GM23338 (cell line): Measurements from ENCODE around the gene SMG9. TPM values are rescaled to one million over a fixed set of nuclear protein-coding genes. Genes with fewer than 3 reads are reported as not detected.

Experiments
- CREB1 ChIP-seq: fragments of 250-450 bp; sonication (Bioruptor Pico); IDR thresholded peaks from 2 replicates; pipeline ENCODE4 v1.5.0; 2020; ENCODE audit warnings: low read depth, mild to moderate bottlenecking, moderate library complexity
- EZH2 ChIP-seq: fragments of 200-600 bp; sonication (generic); IDR thresholded peaks from one replicate; pipeline ENCODE4 v1.8.0; 2017; ENCODE audit warnings: antibody characterized with exemption, mild to moderate bottlenecking, low read depth; ENCODE audit not compliant: unreplicated experiment
- JUNB ChIP-seq: IDR thresholded peaks from one replicate; pipeline ENCODE4 v1.6.1; 2016; ENCODE audit warnings: antibody characterized with exemption; ENCODE audit not compliant: unreplicated experiment
- STAT1 ChIP-seq: IDR thresholded peaks from one replicate; pipeline ENCODE4 v1.6.1; 2016; ENCODE audit warnings: antibody characterized with exemption; ENCODE audit not compliant: unreplicated experiment
- ZNF114 ChIP-seq: fragments of 250-450 bp; sonication (Bioruptor Pico); IDR thresholded peaks from 2 replicates; pipeline ENCODE4 v1.5.0; 2020; ENCODE audit warnings: mild to moderate bottlenecking, moderate library complexity
- ZNF331 ChIP-seq: fragments of 250-450 bp; sonication (Bioruptor Pico); IDR thresholded peaks from 2 replicates; pipeline ENCODE4 v1.5.0; 2020; ENCODE audit warnings: low read depth, mild to moderate bottlenecking, moderate library complexity
- polyA plus RNA-seq: library from polyadenylated mRNA; unstranded; fragments of >200 nt; fragmentation: Nextera tagmentation; extraction: Ambion mirVana; gene quantifications from 2 replicates; pipeline ENCODE4 v1.2.1, GENCODE V29; 2016
- total RNA-seq: library from RNA; depleted of rRNA; stranded (reverse); fragments of >200 nt; shearing (Covaris generic); gene quantifications from 2 replicates; pipeline ENCODE4 v1.2.3, GENCODE V29; 2014
- TF ChIP-seq, protein P1 (sequence below): fragments of 250-450 bp; sonication (Bioruptor Pico); IDR thresholded peaks from 2 replicates; pipeline ENCODE4 v1.5.0; 2020; ENCODE audit warnings: mild to moderate bottlenecking, moderate library complexity
- TF ChIP-seq, protein P2 (sequence below), 2 experiments: fragments of 200-600 bp in 1 of 2; sonication (generic) in 1 of 2; conservative IDR thresholded peaks; 2 replicates each; pipeline versions ENCODE4 v1.5.1 to v1.6.1; 2016 to 2017; ENCODE audit warnings: antibody characterized with exemption in 2 of 2, low read depth in 2 of 2, mild to moderate bottlenecking in 2 of 2, moderate library complexity in 1 of 2
- TF ChIP-seq, protein P3 (sequence below): IDR thresholded peaks from 2 replicates; pipeline ENCODE4 v1.6.1; 2016; ENCODE audit warnings: antibody characterized with exemption

Gene SMG9
- total and polyA plus RNA-seq, 2 experiments from 2014 or later = 13.2 to 14.0 TPM

DNA sequence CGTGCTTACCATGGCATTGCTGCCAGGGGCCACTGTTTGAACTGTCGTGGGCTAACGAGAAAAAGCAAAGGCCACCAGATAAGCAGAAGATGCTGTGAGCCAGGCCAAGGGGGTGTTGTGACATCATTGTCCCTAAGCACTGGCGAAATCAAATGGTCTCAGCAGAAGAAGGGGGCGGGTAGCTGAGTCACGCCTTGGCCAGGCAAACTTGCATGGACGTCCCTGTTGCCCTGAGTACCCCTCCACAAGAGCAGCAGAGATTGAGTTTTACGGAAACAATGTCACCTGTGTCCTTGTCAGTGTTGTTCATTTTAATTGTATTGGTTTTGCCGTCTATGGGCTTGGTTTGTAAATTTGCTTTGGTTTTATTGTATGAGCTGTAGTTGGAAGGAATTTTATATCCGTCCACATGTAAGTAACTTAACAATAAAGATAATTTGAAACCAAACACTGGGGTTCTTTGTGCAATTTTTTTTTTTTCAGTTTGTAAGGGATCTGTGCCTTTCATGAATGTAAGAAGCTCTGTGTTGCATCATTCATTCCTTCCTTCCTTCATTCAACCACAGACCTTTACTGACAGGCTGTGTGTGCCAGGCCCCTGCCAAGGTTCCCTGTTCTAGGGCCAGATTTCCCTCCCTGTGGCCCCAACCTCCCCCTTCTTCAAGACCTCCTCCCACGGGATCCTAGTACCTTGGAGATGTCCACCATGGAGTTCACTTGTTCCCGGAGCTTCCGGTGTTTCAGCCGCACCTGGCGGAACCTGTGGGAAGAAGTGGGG, 13.7 kb upstream of the SMG9 start (continued):
- TF ChIP-seq, protein P1, sequence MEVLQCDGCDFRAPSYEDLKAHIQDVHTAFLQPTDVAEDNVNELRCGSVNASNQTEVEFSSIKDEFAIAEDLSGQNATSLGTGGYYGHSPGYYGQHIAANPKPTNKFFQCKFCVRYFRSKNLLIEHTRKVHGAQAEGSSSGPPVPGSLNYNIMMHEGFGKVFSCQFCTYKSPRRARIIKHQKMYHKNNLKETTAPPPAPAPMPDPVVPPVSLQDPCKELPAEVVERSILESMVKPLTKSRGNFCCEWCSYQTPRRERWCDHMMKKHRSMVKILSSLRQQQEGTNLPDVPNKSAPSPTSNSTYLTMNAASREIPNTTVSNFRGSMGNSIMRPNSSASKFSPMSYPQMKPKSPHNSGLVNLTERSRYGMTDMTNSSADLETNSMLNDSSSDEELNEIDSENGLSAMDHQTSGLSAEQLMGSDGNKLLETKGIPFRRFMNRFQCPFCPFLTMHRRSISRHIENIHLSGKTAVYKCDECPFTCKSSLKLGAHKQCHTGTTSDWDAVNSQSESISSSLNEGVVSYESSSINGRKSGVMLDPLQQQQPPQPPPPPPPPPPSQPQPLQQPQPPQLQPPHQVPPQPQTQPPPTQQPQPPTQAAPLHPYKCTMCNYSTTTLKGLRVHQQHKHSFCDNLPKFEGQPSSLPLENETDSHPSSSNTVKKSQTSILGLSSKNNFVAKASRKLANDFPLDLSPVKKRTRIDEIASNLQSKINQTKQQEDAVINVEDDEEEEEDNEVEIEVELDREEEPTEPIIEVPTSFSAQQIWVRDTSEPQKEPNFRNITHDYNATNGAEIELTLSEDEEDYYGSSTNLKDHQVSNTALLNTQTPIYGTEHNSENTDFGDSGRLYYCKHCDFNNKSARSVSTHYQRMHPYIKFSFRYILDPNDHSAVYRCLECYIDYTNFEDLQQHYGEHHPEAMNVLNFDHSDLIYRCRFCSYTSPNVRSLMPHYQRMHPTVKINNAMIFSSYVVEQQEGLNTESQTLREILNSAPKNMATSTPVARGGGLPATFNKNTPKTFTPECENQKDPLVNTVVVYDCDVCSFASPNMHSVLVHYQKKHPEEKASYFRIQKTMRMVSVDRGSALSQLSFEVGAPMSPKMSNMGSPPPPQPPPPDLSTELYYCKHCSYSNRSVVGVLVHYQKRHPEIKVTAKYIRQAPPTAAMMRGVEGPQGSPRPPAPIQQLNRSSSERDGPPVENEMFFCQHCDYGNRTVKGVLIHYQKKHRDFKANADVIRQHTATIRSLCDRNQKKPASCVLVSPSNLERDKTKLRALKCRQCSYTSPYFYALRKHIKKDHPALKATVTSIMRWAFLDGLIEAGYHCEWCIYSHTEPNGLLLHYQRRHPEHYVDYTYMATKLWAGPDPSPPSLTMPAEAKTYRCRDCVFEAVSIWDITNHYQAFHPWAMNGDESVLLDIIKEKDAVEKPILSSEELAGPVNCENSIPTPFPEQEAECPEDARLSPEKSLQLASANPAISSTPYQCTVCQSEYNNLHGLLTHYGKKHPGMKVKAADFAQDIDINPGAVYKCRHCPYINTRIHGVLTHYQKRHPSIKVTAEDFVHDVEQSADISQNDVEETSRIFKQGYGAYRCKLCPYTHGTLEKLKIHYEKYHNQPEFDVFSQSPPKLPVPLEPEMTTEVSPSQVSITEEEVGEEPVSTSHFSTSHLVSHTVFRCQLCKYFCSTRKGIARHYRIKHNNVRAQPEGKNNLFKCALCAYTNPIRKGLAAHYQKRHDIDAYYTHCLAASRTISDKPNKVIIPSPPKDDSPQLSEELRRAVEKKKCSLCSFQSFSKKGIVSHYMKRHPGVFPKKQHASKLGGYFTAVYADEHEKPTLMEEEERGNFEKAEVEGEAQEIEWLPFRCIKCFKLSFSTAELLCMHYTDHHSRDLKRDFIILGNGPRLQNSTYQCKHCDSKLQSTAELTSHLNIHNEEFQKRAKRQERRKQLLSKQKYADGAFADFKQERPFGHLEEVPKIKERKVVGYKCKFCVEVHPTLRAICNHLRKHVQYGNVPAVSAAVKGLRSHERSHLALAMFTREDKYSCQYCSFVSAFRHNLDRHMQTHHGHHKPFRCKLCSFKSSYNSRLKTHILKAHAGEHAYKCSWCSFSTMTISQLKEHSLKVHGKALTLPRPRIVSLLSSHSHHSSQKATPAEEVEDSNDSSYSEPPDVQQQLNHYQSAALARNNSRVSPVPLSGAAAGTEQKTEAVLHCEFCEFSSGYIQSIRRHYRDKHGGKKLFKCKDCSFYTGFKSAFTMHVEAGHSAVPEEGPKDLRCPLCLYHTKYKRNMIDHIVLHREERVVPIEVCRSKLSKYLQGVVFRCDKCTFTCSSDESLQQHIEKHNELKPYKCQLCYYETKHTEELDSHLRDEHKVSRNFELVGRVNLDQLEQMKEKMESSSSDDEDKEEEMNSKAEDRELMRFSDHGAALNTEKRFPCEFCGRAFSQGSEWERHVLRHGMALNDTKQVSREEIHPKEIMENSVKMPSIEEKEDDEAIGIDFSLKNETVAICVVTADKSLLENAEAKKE (CRISPR knock-in tag) = no peak
- TF ChIP-seq STAT1 = no peak
- no peak for TF ChIP-seq CREB1 (CRISPR knock-in tag)
- TF ChIP-seq ZNF331 (CRISPR knock-in tag) = no peak
- no peak for TF ChIP-seq EZH2
- TF ChIP-seq ZNF114 (CRISPR knock-in tag) = no peak
- TF ChIP-seq JUNB = no peak
- TF ChIP-seq, protein P2, sequence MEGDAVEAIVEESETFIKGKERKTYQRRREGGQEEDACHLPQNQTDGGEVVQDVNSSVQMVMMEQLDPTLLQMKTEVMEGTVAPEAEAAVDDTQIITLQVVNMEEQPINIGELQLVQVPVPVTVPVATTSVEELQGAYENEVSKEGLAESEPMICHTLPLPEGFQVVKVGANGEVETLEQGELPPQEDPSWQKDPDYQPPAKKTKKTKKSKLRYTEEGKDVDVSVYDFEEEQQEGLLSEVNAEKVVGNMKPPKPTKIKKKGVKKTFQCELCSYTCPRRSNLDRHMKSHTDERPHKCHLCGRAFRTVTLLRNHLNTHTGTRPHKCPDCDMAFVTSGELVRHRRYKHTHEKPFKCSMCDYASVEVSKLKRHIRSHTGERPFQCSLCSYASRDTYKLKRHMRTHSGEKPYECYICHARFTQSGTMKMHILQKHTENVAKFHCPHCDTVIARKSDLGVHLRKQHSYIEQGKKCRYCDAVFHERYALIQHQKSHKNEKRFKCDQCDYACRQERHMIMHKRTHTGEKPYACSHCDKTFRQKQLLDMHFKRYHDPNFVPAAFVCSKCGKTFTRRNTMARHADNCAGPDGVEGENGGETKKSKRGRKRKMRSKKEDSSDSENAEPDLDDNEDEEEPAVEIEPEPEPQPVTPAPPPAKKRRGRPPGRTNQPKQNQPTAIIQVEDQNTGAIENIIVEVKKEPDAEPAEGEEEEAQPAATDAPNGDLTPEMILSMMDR (conservative IDR thresholded peaks at IDR 0.05; ENCODE audit: low read depth in 2 of 2) = no peak
- TF ChIP-seq, protein P3, sequence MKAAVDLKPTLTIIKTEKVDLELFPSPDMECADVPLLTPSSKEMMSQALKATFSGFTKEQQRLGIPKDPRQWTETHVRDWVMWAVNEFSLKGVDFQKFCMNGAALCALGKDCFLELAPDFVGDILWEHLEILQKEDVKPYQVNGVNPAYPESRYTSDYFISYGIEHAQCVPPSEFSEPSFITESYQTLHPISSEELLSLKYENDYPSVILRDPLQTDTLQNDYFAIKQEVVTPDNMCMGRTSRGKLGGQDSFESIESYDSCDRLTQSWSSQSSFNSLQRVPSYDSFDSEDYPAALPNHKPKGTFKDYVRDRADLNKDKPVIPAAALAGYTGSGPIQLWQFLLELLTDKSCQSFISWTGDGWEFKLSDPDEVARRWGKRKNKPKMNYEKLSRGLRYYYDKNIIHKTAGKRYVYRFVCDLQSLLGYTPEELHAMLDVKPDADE = no peak
